HL-60 (cell line): ENCODE results near the gene MLLT1.

Source experiments
- CTCF ChIP-seq: IDR thresholded peaks from one replicate; pipeline ENCODE4 v1.5.1; 2011; ENCODE audit warnings: low read length, control low read depth, inconsistent platforms; ENCODE audit not compliant: insufficient read depth
- POLR2AphosphoS5 ChIP-seq: IDR thresholded peaks from 2 replicates; pipeline ENCODE4 v1.6.1; 2012; ENCODE audit warnings: low read depth

- TF ChIP-seq CTCF (no peak), POLR2AphosphoS5 (no peak)
These were observed 18.6 kb upstream of the MLLT1 start for GRCh38 chr19:6298413-6298812.
